GM21737 (cell line): ENCODE data around the gene STAU1.
"Not testable (repeated sequence)": the region's sequence is repeated elsewhere in the genome, so short reads cannot be mapped to it uniquely, and the experiment has no call there.

ENCODE experiments used
- ATAC-seq: cut with Tn5 transposase; IDR thresholded peaks from one replicate; pipeline ENCODE4 v1.9.1; 2021; ENCODE audit warnings: mild to moderate bottlenecking, moderate library complexity; ENCODE audit not compliant: unreplicated experiment

STAU1 gene

GRCh38 chr20:49091104-49091503 lies 97.0 kb downstream of the STAU1 start:
- no peak for ATAC-seq

GRCh38 chr20:49082295-49082694 lies 105.8 kb downstream of the STAU1 start:
- not testable (repeated sequence) for ATAC-seq

GRCh38 chr20:49078310-49078709 lies 109.8 kb downstream of the STAU1 start:
- ATAC-seq: no peak

GRCh38 chr20:49074521-49074920 lies 113.6 kb downstream of the STAU1 start:
- no peak for ATAC-seq
